ENCODE measurements around the gene MYO1G. TPM values are rescaled to one million over a fixed set of nuclear protein-coding genes. Genes with fewer than 3 reads are reported as not detected.
A peak's percentile ranks its signal among the peaks of the same experiment; 100 is the strongest.

Gene MYO1G
- total and polyA plus RNA-seq, 9 of the 15 experiments (the other 6 are each of a cell fraction or from before 2014, with no cell fraction given) = 0.03 to 0.62 (median 0.13) TPM; not detected in 1

DNA sequence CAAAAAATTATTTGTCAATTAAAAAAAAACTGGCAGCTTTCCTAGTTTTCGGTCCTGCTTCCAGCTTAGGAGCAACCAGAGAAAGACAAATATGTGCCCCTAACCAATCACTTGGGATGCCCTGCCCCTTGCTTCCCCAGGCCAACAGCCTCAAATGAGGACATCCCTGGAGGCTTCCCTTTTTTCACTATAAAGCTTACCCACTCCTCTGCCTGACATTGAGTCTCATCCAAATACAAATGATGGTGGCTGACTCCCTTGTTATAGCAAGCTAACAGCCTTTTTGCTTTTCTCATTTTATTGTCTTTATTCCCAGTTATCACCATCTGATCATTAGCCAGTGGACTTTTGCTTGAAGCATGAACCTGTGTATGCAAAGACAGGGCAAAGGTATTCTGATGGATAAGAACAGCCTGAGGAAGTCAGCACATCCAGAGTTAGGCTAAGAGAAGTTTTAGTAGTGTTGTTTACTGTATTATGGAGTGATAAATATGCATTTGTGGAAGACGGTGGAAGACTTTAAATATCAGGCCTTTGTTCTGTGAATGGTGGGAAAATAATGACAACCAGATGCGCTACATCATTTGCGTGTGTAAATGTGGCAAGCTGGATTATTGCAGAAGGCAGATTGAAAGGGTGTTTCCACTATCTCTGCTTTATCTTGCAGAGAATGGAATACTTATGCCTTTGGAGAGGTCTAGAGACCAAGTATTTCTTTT lies 19.5 kb upstream of the MYO1G start (continued):
- TF ChIP-seq DMBX1 (CRISPR knock-in tag; IDR thresholded peaks at IDR 0.05; ENCODE audit: borderline replicate concordance) (peak; percentile 29; the same call in 1 of the 2 replicates), FOXJ3 (CRISPR knock-in tag; IDR thresholded peaks at IDR 0.05) (no peak), FOXP1 (CRISPR knock-in tag; IDR thresholded peaks at IDR 0.05) (0 out of 2 replicates have a peak, but pooled peaks have one; percentile 44), HLTF (IDR thresholded peaks at IDR 0.05) (no peak), EP400 (IDR thresholded peaks at IDR 0.05) (no peak), DIDO1 (tag; IDR thresholded peaks at IDR 0.05; ENCODE audit: low read depth) (no peak), ERF (CRISPR knock-in tag; IDR thresholded peaks at IDR 0.05) (no peak), HCFC1 (IDR thresholded peaks at IDR 0.05; ENCODE audit: low read depth, low read length) (no peak), KDM5B (IDR thresholded peaks at IDR 0.05; ENCODE audit: insufficient replicate concordance, low read depth, low read length) (peak; percentile 13), MCM7 (IDR thresholded peaks at IDR 0.05) (no peak), ELF2 (CRISPR knock-in tag; IDR thresholded peaks at IDR 0.05) (no peak), TSC22D4 (tag; IDR thresholded peaks at IDR 0.05) (no peak), NBN (IDR thresholded peaks at IDR 0.05; ENCODE audit: low read depth) (no peak; the same call in 1 of the 2 replicates), NR2F6 (CRISPR knock-in tag; IDR thresholded peaks at IDR 0.05) (no peak), SRSF9 (IDR thresholded peaks at IDR 0.05; ENCODE audit: borderline replicate concordance, low read depth, low read length) (no peak), CBFA2T3 (IDR thresholded peaks at IDR 0.05) (peak; percentile 37; the same call in 1 of the 2 replicates), ZNF212 (CRISPR knock-in tag; IDR thresholded peaks at IDR 0.05) (no peak), HMG20A (CRISPR knock-in tag; conservative IDR thresholded peaks at IDR 0.05) (no peak), ZNF24 (IDR thresholded peaks at IDR 0.05) (no peak)
- TF ChIP-seq, protein P1, sequence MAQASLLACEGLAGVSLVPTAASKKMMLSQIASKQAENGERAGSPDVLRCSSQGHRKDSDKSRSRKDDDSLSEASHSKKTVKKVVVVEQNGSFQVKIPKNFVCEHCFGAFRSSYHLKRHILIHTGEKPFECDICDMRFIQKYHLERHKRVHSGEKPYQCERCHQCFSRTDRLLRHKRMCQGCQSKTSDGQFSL (CRISPR knock-in tag; IDR thresholded peaks at IDR 0.05) = no peak
- TF ChIP-seq, protein P1 (tag; IDR thresholded peaks at IDR 0.05) = no peak
- TF ChIP-seq, protein P2, sequence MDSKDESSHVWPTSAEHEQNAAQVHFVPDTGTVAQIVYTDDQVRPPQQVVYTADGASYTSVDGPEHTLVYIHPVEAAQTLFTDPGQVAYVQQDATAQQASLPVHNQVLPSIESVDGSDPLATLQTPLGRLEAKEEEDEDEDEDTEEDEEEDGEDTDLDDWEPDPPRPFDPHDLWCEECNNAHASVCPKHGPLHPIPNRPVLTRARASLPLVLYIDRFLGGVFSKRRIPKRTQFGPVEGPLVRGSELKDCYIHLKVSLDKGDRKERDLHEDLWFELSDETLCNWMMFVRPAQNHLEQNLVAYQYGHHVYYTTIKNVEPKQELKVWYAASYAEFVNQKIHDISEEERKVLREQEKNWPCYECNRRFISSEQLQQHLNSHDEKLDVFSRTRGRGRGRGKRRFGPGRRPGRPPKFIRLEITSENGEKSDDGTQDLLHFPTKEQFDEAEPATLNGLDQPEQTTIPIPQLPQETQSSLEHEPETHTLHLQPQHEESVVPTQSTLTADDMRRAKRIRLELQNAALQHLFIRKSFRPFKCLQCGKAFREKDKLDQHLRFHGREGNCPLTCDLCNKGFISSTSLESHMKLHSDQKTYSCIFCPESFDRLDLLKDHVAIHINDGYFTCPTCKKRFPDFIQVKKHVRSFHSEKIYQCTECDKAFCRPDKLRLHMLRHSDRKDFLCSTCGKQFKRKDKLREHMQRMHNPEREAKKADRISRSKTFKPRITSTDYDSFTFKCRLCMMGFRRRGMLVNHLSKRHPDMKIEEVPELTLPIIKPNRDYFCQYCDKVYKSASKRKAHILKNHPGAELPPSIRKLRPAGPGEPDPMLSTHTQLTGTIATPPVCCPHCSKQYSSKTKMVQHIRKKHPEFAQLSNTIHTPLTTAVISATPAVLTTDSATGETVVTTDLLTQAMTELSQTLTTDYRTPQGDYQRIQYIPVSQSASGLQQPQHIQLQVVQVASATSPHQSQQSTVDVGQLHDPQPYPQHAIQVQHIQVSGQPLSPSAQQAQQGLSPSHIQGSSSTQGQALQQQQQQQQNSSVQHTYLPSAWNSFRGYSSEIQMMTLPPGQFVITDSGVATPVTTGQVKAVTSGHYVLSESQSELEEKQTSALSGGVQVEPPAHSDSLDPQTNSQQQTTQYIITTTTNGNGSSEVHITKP (IDR thresholded peaks at IDR 0.05; ENCODE audit: partially characterized antibody) = no peak
- TF ChIP-seq, protein P3, sequence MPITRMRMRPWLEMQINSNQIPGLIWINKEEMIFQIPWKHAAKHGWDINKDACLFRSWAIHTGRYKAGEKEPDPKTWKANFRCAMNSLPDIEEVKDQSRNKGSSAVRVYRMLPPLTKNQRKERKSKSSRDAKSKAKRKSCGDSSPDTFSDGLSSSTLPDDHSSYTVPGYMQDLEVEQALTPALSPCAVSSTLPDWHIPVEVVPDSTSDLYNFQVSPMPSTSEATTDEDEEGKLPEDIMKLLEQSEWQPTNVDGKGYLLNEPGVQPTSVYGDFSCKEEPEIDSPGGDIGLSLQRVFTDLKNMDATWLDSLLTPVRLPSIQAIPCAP (CRISPR knock-in tag; IDR thresholded peaks at IDR 0.05; ENCODE audit: borderline replicate concordance) = no peak
- TF ChIP-seq, protein P4, sequence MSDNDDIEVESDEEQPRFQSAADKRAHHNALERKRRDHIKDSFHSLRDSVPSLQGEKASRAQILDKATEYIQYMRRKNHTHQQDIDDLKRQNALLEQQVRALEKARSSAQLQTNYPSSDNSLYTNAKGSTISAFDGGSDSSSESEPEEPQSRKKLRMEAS (CRISPR knock-in tag; IDR thresholded peaks at IDR 0.05) = no peak
